HCT116 (cell line): ENCODE measurements around the gene C13orf46. TPM values are rescaled to one million over a fixed set of nuclear protein-coding genes. Genes with fewer than 3 reads are reported as not detected.

Source experiments
- ATAC-seq: fragments of 200-7000 bp; cut with Tn5 transposase; 2 replicates; pipeline ENCODE4 v1.9.1; 2020; ENCODE audit warnings: mild to moderate bottlenecking, moderate library complexity
- BruUV-seq: library from RNA; stranded (reverse); fragments of 400-500 nt; replicated peaks from 2 replicates; lab custom pipeline; 2021; lab: Mats Ljungman, UMichigan
- CTCF ChIA-PET: fragments of 300-600 bp; sonication (Branson Sonifier 250); formaldehyde crosslinking; loops from one replicate; lab custom pipeline; 2021; ENCODE audit warnings: antibody characterized with exemption; lab: Charles Lee
- POLR2A ChIA-PET: fragments of 300-600, 350-600 bp; sonication (Branson Sonifier 250); formaldehyde crosslinking; loops from one replicate; lab custom pipeline; 2021; ENCODE audit warnings: antibody characterized with exemption; lab: Charles Lee
- RAD21 ChIA-PET, 2 experiments: fragments of 300-600 bp; sonication (Branson Sonifier 250); formaldehyde crosslinking; loops; one replicate each; lab custom pipeline; 2023; ENCODE audit warnings: low total read pairs in 2 of 2; ENCODE audit not compliant: uncharacterized antibody in 2 of 2, unreplicated experiment in 2 of 2, low non-redundant PET in 1 of 2; lab: Charles Lee
- DNase-seq: peaks from one replicate; pipeline ENCODE4 v3.0.0-alpha.2; 2010; ENCODE audit warnings: low read depth, low spot score
- H2AFZ ChIP-seq: fragments of 200-600 bp; shearing (Covaris generic), sonication (generic); 2 replicates; pipeline ENCODE4 v1.6.1; 2017; ENCODE audit warnings: low read depth, mixed run types, mixed read lengths, antibody characterized with exemption, low read length; ENCODE audit not compliant: poor library complexity, severe bottlenecking
- H3K27ac ChIP-seq: 2 replicates; pipeline ENCODE4 v1.5.1; 2012; ENCODE audit warnings: low read depth, low read length
- H3K27me3 ChIP-seq: fragments of 200-600 bp; sonication (generic); 2 replicates; pipeline ENCODE4 v1.6.1; 2016; ENCODE audit warnings: mixed run types, low read length, mixed read lengths; ENCODE audit not compliant: insufficient read depth
- H3K36me3 ChIP-seq, 2 experiments: fragments of 200-500 bp in 1 of 2; fragments of 200-600 bp in 1 of 2; sonication (Bioruptor generic) in 1 of 2; sonication (generic) in 1 of 2; 2 replicates each; pipeline versions ENCODE4 v1.5.1 to v1.6.1; 2014 to 2016; ENCODE audit warnings: low read length in 2 of 2, inconsistent platforms in 1 of 2, mixed read lengths in 1 of 2, mixed run types in 1 of 2; ENCODE audit not compliant: insufficient read depth in 2 of 2, control insufficient read depth in 1 of 2
- H3K4me1 ChIP-seq, 2 experiments: fragments of 200-600 bp in 1 of 2; sonication (generic) in 1 of 2; 2 replicates each; pipeline versions ENCODE4 v1.5.1 to v1.6.1; 2012 to 2017; ENCODE audit warnings: low read length in 2 of 2, inconsistent platforms in 1 of 2, mild to moderate bottlenecking in 1 of 2, mixed read lengths in 1 of 2, mixed run types in 1 of 2, moderate library complexity in 1 of 2; ENCODE audit not compliant: insufficient read depth in 2 of 2, control insufficient read depth in 1 of 2
- H3K4me2 ChIP-seq: fragments of 200-600 bp; sonication (generic); 2 replicates; pipeline ENCODE4 v1.6.1; 2017; ENCODE audit warnings: mixed run types, low read length, mixed read lengths
- H3K4me3 ChIP-seq, 2 experiments: fragments of 200-600 bp in 1 of 2; sonication (generic) in 1 of 2; replicated peaks in 1 of 2; 2 replicates each; pipeline ENCODE4 v1.5.1; 2011 to 2016; ENCODE audit warnings: low read length in 2 of 2, control low read depth in 1 of 2, low read depth in 1 of 2, mild to moderate bottlenecking in 1 of 2, mixed read lengths in 1 of 2, mixed run types in 1 of 2
- H3K79me2 ChIP-seq: fragments of 200-600 bp; sonication (generic); 2 replicates; pipeline ENCODE4 v1.6.1; 2017; ENCODE audit warnings: mild to moderate bottlenecking, mixed run types, low read length, moderate library complexity, mixed read lengths; ENCODE audit not compliant: insufficient read depth
- H3K9ac ChIP-seq: fragments of 200-600 bp; sonication (generic); 2 replicates; pipeline ENCODE4 v1.6.1; 2016; ENCODE audit warnings: low read length, mixed read lengths
- H3K9me2 ChIP-seq: fragments of 200-600 bp; sonication (generic), shearing (Covaris generic); 2 replicates; pipeline ENCODE4 v1.6.1; 2017; ENCODE audit warnings: mixed run types, mild to moderate bottlenecking, moderate library complexity; ENCODE audit not compliant: insufficient read depth
- H3K9me3 ChIP-seq, 2 experiments: fragments of 200-500 bp in 1 of 2; fragments of 200-600 bp in 1 of 2; sonication (Bioruptor generic) in 1 of 2; sonication (generic) in 1 of 2; 2 replicates each; pipeline ENCODE4 v1.6.1; 2014 to 2017; ENCODE audit warnings: low read length in 2 of 2, mixed read lengths in 2 of 2, inconsistent platforms in 1 of 2, low read depth in 1 of 2, mild to moderate bottlenecking in 1 of 2, mixed run types in 1 of 2, moderate library complexity in 1 of 2; ENCODE audit not compliant: control insufficient read depth in 1 of 2, insufficient read depth in 1 of 2
- H4K20me1 ChIP-seq: fragments of 200-600 bp; sonication (generic), shearing (Covaris generic); 2 replicates; pipeline ENCODE4 v1.6.1; 2017; ENCODE audit warnings: mixed run types, mild to moderate bottlenecking, moderate library complexity; ENCODE audit not compliant: insufficient read depth
- ATF3 ChIP-seq: IDR thresholded peaks from 2 replicates; pipeline ENCODE4 v1.6.1; 2012
- EGR1 ChIP-seq: IDR thresholded peaks from 2 replicates; pipeline ENCODE4 v1.6.1; 2012; ENCODE audit warnings: low read depth
- EZH2 ChIP-seq: fragments of 200-600 bp; sonication (generic); IDR thresholded peaks from 2 replicates; pipeline ENCODE4 v1.6.1; 2017; ENCODE audit warnings: antibody characterized with exemption, mixed run types
- EZH2phosphoT487 ChIP-seq: fragments of 200-600 bp; IDR thresholded peaks from 2 replicates; pipeline ENCODE4 v1.6.1; 2018; ENCODE audit warnings: antibody characterized with exemption, borderline replicate concordance
- POLR2A ChIP-seq: IDR thresholded peaks from 2 replicates; pipeline ENCODE4 v1.7.0; 2011; ENCODE audit warnings: borderline replicate concordance; ENCODE audit not compliant: insufficient read depth, insufficient read length; ENCODE audit errors: extremely low read depth
- RAD21 ChIP-seq: IDR thresholded peaks from 2 replicates; pipeline ENCODE4 v1.6.1; 2012; ENCODE audit warnings: low read depth, mild to moderate bottlenecking
- REST ChIP-seq: IDR thresholded peaks from 2 replicates; pipeline ENCODE4 v1.6.1; 2012; ENCODE audit warnings: low read depth
- SIN3A ChIP-seq: IDR thresholded peaks from 2 replicates; pipeline ENCODE4 v1.6.1; 2012; ENCODE audit warnings: low read depth
- SP1 ChIP-seq: IDR thresholded peaks from 2 replicates; pipeline ENCODE4 v1.6.1; 2012; ENCODE audit warnings: low read depth
- SRF ChIP-seq: IDR thresholded peaks from 2 replicates; pipeline ENCODE4 v1.6.1; 2012; ENCODE audit warnings: low read depth
- ZBTB33 ChIP-seq: IDR thresholded peaks from 2 replicates; pipeline ENCODE4 v1.6.1; 2011; ENCODE audit warnings: mild to moderate bottlenecking, low read length, moderate library complexity; ENCODE audit not compliant: insufficient replicate concordance; ENCODE audit errors: extremely low read depth
- ZFX ChIP-seq: fragments of 450-650 bp; IDR thresholded peaks from 2 replicates; pipeline ENCODE4 v1.6.1; 2017
- ZNF274 ChIP-seq: fragments of 200-500 bp; sonication (Bioruptor generic); IDR thresholded peaks from 2 replicates; pipeline ENCODE4 v1.6.1; 2014; ENCODE audit warnings: mild to moderate bottlenecking, low read depth, low read length, inconsistent platforms
- intact Hi-C: fragments of 100-400 bp; cut with micrococcal nuclease; formaldehyde crosslinking; loops from 2 replicates; pipeline ENCODE4 v1.10.0; 2022
- total RNA-seq: library from RNA; stranded (reverse); gene quantifications from one replicate; pipeline ENCODE4 v1.2.1, GENCODE V29; 2021; ENCODE audit not compliant: unreplicated experiment

C13orf46 gene
- total RNA-seq, 1 experiment from 2014 or later = 0.93 TPM

- H3K9me3 ChIP-seq = no peaks in the 10 kb centered on the region; a peak in 1 of 4 replicates
- no peak overlapping the region for H3K9ac ChIP-seq
- no peaks in the 10 kb centered on the region for H3K9me2 ChIP-seq
- ChIA-PET POLR2A (no interaction called here), RAD21 (no interaction called here), CTCF (no interaction called here)
- DNase-seq (no peak), ATAC-seq (no peak)
- TF ChIP-seq ATF3 = no peak
- no peak for TF ChIP-seq SIN3A
- no peak for TF ChIP-seq ZNF274
- TF ChIP-seq ZBTB33 = no peak
- no peak for TF ChIP-seq SRF
- TF ChIP-seq POLR2A = no peak
- TF ChIP-seq EZH2 = no peak
- TF ChIP-seq ZFX = no peak
- TF ChIP-seq RAD21 = no peak
- no peak for TF ChIP-seq EGR1
- no peak for TF ChIP-seq SP1
- TF ChIP-seq EZH2phosphoT487 = no peak
- no peak for TF ChIP-seq REST
- H3K79me2 ChIP-seq = no peaks in the 10 kb centered on the region
- no peaks in the 10 kb centered on the region for H4K20me1 ChIP-seq
- no peaks in the 10 kb centered on the region; a peak in 1 of 4 replicates for H3K4me1 ChIP-seq
- H3K36me3 ChIP-seq = no peaks in the 10 kb centered on the region
- no peak overlapping the region for H3K4me2 ChIP-seq
- H3K4me3 ChIP-seq = no peak overlapping the region
- no peaks in the 10 kb centered on the region for H3K27me3 ChIP-seq
- no TSS peak for BruUV-seq
- H3K27ac ChIP-seq = no peak overlapping the region
- H2AFZ ChIP-seq = no peak overlapping the region
- intact Hi-C loops = no loop called here
Measured at GRCh38 chr13:113907635-113908617, 66.0 kb downstream of the C13orf46 start.
